Omental fat pad (tissue), 4 donors: Measurements from ENCODE around the gene UCK1. TPM values are rescaled to one million over a fixed set of nuclear protein-coding genes. Genes with fewer than 3 reads are reported as not detected.
"Not testable (repeated sequence)": the region's sequence is repeated elsewhere in the genome, so short reads cannot be mapped to it uniquely, and the experiment has no call there.

ENCODE experiments used
- ATAC-seq: fragments of 150-250 bp; one replicate; pipeline ENCODE4 v1.9.1; 2016; ENCODE audit warnings: mild to moderate bottlenecking, moderate library complexity; ENCODE audit not compliant: low FRiP score
- DNase-seq: peaks from one replicate; pipeline ENCODE4 v3.0.0-alpha.2; 2019; ENCODE audit warnings: low spot score
- total RNA-seq, 4 donors: library from RNA; depleted of rRNA; stranded (reverse); fragments of >200 nt; gene quantifications; one replicate each; pipeline ENCODE4 v1.1.0, GENCODE V29; 2016
- TF ChIP-seq, protein P1 (sequence below), 3 donors: fragments of 450-650 bp; IDR thresholded peaks; one replicate each; pipeline ENCODE4 v1.5.1; 2016 to 2017; ENCODE audit warnings: antibody characterized with exemption in 3 of 3, mild to moderate bottlenecking in 3 of 3, moderate library complexity in 2 of 3

Gene UCK1
- total RNA-seq, 4 donors from 2014 or later = 25.0 to 38.5 (median 32.7) TPM

DNA sequence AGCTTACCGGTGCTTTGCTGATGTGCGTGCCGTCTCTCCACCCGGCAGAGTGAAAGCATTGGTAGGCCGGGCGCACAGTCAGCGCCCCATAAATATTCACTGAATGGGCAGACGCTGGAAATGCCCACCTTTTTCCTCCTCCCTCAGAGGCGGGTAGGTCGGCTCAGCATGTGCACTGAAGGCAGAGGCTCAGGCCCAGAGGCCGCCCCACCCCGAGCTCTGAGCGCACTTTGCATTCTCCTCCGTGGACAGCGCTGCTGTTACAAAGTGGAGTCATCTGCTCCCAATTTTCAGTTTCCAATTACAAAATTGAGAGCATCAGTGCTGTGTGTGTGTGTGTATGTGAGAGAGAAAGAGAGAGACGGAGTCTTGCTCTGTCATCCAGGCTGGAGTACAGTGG, 10.6 kb downstream of the UCK1 start:
- TF ChIP-seq, protein P1, sequence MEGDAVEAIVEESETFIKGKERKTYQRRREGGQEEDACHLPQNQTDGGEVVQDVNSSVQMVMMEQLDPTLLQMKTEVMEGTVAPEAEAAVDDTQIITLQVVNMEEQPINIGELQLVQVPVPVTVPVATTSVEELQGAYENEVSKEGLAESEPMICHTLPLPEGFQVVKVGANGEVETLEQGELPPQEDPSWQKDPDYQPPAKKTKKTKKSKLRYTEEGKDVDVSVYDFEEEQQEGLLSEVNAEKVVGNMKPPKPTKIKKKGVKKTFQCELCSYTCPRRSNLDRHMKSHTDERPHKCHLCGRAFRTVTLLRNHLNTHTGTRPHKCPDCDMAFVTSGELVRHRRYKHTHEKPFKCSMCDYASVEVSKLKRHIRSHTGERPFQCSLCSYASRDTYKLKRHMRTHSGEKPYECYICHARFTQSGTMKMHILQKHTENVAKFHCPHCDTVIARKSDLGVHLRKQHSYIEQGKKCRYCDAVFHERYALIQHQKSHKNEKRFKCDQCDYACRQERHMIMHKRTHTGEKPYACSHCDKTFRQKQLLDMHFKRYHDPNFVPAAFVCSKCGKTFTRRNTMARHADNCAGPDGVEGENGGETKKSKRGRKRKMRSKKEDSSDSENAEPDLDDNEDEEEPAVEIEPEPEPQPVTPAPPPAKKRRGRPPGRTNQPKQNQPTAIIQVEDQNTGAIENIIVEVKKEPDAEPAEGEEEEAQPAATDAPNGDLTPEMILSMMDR (IDR thresholded peaks at IDR 0.05) = no peak
- DNase-seq (no peak), ATAC-seq (no peak)

DNA sequence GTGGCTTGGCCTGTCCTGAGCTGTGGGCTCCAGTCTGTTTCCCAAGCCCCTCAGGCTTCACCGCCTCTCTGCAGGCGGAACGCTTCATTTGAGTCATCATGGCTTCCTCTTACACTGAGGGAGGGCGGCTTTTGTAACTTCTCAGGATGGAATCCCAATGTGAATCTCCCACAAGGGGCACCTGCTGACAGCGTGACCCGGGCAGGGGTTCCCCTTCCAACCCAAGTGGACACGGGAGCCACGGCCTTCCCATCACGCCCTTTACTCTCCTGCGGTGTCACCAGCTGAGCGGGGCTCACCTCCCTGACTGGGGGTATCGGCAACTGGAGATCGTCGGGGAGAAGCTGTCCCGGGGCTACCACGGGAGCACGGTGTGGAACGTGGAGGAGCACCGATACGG, 12.5 kb downstream of the UCK1 start:
- TF ChIP-seq, protein P1 (IDR thresholded peaks at IDR 0.05) = no peak
- DNase-seq = no peak

DNA sequence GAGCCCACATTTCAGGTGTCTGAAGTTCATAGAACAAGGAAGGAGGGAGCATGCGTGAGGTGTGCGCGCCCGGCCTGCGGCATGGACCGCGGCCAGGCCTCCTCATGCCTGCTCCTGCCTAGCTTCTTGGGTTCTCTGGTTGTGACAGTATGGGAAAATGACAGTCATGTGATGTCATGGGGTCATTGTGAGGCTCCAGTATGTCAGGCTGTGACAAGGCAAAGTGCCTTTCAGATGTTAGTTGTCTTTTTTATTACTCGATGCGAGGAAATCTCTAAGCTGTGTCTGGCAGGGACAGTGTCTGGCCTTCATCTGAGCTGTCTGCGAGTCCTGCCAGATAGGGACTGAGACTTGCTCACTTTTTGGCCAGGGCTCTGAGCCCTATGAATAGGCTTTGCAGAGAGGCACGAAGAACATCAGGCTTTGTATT, 13.3 kb downstream of the UCK1 start:
- TF ChIP-seq, protein P1 (IDR thresholded peaks at IDR 0.05) = no peak
- no peak for DNase-seq
- no peak for ATAC-seq

More for the DNA sequence above, 12.5 kb downstream of the UCK1 start:
- no peak for ATAC-seq

DNA sequence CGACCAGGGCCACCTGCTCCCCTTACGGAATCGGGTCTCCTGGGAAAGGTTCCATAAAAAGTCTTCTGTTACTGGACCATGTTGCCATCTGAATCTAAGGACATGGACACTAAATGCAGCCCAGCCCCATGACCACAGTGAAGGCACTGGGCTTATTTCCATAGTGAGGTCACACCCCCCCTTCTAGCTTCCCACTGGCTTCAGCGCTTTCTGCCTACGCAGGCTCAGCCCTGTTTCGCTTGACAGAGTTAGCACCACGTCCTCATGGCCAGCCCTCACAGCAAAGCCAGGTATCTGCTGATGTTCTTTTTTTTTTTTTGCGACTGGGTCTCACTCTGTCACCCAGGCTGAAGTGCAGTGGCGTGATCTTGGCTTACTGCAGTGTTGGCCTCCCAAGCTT, 14.1 kb downstream of the UCK1 start:
- DNase-seq (no peak), ATAC-seq (no peak)
- TF ChIP-seq, protein P1 (IDR thresholded peaks at IDR 0.05) = no peak

DNA sequence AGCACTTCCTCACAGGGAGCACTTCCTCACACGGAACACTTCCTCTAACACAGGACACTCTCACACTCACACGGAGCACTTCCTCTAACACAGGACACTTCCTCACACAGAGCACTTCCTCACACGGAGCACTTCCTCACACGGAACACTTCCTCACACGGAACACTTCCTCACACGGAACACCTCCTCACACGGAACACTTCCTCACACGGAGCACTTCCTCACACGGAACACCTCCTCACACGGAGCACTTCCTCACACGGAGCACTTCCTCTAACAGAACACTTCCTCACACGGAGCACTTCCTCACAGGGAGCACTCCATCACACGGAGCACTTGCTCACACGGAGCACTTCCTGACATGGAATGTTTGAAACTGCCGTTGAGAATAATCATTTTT, 15.0 kb downstream of the UCK1 start:
- TF ChIP-seq, protein P1 (IDR thresholded peaks at IDR 0.05) = no peak
- no peak for DNase-seq
- ATAC-seq = no peak

DNA sequence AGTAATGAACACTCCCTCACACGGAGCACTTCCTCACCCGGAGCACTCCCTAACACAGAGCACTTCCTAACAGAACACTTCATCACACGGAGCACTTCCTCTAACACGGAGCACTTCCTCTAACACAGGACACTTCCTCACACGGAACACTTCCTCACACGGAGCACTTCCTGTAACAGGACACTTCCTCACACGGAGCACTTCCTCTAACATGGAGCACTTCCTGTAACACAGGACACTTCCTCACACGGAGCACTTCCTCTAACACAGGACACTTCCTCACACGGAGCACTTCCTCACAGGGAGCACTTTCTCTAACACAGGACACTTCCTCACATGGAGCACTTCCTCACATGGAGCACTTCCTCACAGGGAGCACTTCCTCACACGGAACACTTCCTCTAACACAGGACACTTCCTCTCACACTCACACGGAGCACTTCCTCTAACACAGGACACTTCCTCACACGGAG, 15.5 kb downstream of the UCK1 start:
- not testable (repeated sequence) for ATAC-seq, DNase-seq

DNA sequence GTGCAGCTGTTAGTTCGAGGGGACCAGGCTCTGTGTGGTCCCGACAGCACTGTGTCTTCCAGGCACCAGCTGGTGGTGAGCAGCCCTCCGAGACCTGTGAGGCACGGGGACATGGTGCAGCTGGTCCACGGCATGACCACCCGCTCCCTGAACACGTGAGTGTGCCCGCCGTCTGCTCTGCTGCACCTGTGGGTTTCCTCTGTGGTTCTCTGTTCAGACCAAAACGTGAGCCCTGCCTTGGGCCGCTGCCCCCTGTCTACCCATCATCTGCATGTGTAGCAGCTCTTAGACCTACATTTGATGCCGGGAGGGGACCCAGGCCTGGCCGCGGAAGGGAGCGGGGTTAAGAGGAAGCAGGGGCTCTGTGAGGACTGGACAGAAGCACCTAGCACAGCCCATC, 17.9 kb downstream of the UCK1 start:
- ATAC-seq = no peak
- TF ChIP-seq, protein P1 (IDR thresholded peaks at IDR 0.05) = no peak
- no peak for DNase-seq

DNA sequence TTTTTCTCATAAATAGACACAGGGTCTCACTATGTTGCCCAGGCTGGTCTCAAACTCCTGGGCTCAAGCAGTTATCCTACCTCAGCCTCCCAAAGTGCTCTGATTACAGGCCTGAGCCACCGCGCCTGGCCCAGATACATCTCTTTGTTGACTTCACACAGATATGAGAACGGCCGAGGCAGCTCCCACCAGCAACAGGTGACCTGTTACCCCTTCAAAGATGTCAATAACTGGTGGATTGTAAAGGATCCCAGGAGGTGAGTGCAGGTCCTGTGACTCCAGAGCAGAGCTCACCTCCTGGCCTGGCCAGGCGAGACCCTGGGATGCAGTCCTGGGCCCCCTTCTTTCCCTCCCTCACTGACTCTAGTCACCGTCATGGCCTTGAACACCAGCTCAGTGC, 19.2 kb downstream of the UCK1 start:
- TF ChIP-seq, protein P1 (IDR thresholded peaks at IDR 0.05) = no peak
- ATAC-seq = no peak
- DNase-seq = no peak
